Gastroesophageal sphincter (tissue), 3 donors: ENCODE data around the gene MSMB.

Source experiments
- CTCF ChIP-seq, 4 experiments: fragments of 200-600 bp in 2 of 4; fragments of 450-650 bp in 2 of 4; sonication (generic) in 1 of 4; IDR thresholded peaks; one replicate each; pipeline ENCODE4 v1.5.1; 2017 to 2019; ENCODE audit warnings: antibody characterized with exemption in 4 of 4, mild to moderate bottlenecking in 2 of 4, moderate library complexity in 2 of 4
- EP300 ChIP-seq: sonication (generic); formaldehyde crosslinking; IDR thresholded peaks from one replicate; pipeline ENCODE4 v1.6.1; 2017; ENCODE audit warnings: antibody characterized with exemption, mild to moderate bottlenecking
- POLR2A ChIP-seq, 2 donors: fragments of 450-650 bp; IDR thresholded peaks; one replicate each; pipeline ENCODE4 v1.6.1; 2017; ENCODE audit warnings: antibody characterized with exemption in 2 of 2, mild to moderate bottlenecking in 2 of 2, moderate library complexity in 1 of 2
- POLR2AphosphoS5 ChIP-seq: sonication (generic); formaldehyde crosslinking; IDR thresholded peaks from one replicate; pipeline ENCODE4 v1.6.1; 2017; ENCODE audit warnings: antibody characterized with exemption

- TF ChIP-seq CTCF (IDR thresholded peaks at IDR 0.05) (no peak), POLR2A (IDR thresholded peaks at IDR 0.05) (no peak), POLR2AphosphoS5 (no peak), EP300 (no peak)
Measured at GRCh38 chr10:46068117-46068516, 22.0 kb upstream of the MSMB start.
